ENCODE results near the gene MIB2. TPM values are rescaled to one million over a fixed set of nuclear protein-coding genes. Genes with fewer than 3 reads are reported as not detected.

MIB2 gene
- total RNA-seq, 1 donor from 2014 or later: 144 TPM

DNA sequence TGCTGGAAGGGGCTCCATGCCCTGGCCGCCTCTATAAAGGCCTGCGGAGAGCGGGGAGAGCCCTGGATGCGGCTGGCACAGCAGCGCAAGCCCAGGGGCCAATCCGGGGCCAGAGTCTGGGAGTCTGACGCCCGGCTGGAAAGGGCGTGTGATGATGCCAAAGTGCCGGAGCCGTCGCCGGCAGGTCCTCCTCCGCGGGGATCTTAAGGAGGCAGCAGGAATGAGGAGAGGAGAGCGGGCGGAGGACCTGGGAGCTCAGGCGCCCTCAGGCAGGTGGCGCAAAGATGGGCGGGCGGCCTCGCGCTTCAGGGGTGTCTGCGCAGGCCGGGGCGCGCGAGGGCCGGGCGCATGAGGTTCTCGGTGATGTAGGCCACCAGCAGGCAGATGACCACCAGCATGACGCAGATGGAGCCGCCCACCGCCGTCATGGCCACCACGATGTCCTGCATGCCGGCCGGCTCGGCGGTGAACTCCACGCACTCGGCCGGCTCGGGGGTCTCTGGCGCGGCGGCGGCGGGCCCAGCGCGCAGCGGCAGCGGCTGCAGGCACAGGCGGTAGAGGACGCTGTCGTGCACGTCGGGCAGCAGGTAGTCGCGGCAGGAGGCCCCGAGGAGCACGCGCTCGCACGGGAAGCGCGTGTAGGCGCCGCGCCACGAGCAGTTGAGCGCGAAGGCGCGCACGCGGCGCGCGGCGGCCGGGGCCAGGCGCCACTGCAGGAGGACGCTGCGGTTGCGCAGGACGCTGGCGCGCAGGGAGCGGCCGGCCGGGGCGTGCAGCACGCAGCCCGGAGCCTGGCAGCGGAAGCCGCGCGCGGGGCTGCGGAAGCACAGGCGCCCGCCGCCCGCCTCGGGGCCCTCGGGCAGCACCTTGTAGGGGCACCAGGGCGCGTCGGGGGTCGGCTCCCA is 16.0 kb upstream of the MIB2 start:
- H3K9me3 Mint-ChIP-seq (ENCODE audit: low read depth): no peaks in the 10 kb centered on the region
- H3K36me3 Mint-ChIP-seq (ENCODE audit: insufficient read depth): no peaks in the 10 kb centered on the region
- peaks cover 43% of the 10 kb centered on the region for H3K27me3 Mint-ChIP-seq
- no peak for DNase-seq (ENCODE audit: low spot score, unreplicated experiment)
- TF ChIP-seq, protein P1, sequence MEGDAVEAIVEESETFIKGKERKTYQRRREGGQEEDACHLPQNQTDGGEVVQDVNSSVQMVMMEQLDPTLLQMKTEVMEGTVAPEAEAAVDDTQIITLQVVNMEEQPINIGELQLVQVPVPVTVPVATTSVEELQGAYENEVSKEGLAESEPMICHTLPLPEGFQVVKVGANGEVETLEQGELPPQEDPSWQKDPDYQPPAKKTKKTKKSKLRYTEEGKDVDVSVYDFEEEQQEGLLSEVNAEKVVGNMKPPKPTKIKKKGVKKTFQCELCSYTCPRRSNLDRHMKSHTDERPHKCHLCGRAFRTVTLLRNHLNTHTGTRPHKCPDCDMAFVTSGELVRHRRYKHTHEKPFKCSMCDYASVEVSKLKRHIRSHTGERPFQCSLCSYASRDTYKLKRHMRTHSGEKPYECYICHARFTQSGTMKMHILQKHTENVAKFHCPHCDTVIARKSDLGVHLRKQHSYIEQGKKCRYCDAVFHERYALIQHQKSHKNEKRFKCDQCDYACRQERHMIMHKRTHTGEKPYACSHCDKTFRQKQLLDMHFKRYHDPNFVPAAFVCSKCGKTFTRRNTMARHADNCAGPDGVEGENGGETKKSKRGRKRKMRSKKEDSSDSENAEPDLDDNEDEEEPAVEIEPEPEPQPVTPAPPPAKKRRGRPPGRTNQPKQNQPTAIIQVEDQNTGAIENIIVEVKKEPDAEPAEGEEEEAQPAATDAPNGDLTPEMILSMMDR (IDR thresholded peaks at IDR 0.05; ENCODE audit: unreplicated experiment): peak; percentile 33
- peak overlapping the region; percentile 72 for H3K4me3 Mint-ChIP-seq (ENCODE audit: low read depth)
- peak overlapping the region; percentile 85 for H3K27ac Mint-ChIP-seq
- peaks cover 3% of the 10 kb centered on the region for H3K4me1 Mint-ChIP-seq (ENCODE audit: low read depth)

DNA sequence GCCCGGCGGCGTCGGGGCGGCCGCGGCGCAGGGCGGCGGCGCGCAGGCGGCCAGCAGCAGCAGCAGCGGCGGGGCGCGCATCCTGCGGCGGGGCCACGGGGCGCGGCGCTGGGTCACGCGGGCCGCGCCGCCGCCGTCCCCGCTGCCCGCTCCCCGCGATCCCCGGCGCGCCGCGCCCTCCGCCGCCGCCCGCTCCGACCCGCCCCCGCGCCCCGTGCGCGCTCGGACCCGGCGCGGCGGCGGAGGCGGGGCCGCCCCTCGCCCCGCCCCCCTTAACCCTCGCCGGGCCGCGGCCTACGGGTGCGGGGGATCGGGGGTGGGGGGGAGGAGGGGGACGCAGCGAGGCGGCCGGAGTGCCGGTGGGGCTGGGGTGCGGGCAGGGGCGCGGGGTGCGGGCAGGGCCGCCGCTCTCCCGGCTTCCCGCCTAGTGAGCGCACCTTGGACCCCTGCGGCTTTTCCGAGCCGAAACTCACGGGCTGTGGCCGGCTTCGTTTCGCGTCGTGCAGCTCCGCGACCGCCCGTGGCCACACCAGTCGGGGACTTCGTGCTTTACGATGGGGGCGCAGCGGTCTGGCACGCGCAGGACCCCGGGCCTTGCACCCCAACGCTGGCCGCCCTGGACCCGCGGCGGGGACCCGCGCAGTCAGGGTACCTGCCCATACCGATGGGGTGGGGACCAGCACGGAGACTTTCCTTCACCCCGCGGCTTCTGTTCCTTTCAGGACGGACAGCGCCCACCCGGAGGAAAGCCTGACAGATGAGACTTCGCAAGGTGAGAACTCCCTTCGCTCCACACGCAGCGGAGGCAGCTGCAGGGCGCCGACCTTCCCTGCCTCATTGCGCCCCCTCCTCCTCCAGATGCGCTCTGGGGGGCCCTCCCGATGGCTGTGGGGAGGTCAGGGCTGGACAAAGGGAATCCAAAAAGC is 15.1 kb upstream of the MIB2 start, which contains the start of gene FNDC10:
FNDC10 (minus strand) TSS at position 201 of the 926 bp plus-strand sequence; CDS start at position 81, 120 bp downstream.
- TF ChIP-seq, protein P1 (IDR thresholded peaks at IDR 0.05; ENCODE audit: unreplicated experiment): no peak
- peaks cover 3% of the 10 kb centered on the region for H3K4me1 Mint-ChIP-seq (ENCODE audit: low read depth)
- peaks cover 47% of the 10 kb centered on the region for H3K27me3 Mint-ChIP-seq
- H3K4me3 Mint-ChIP-seq (ENCODE audit: low read depth): peak within 1 kb of the TSS; percentile 72
- H3K27ac Mint-ChIP-seq: peak within 1 kb of the TSS; percentile 85
- DNase-seq (ENCODE audit: low spot score, unreplicated experiment): no peak
- no peaks in the 10 kb centered on the region for H3K9me3 Mint-ChIP-seq (ENCODE audit: low read depth)
- no peaks in the 10 kb centered on the region for H3K36me3 Mint-ChIP-seq (ENCODE audit: insufficient read depth)

DNA sequence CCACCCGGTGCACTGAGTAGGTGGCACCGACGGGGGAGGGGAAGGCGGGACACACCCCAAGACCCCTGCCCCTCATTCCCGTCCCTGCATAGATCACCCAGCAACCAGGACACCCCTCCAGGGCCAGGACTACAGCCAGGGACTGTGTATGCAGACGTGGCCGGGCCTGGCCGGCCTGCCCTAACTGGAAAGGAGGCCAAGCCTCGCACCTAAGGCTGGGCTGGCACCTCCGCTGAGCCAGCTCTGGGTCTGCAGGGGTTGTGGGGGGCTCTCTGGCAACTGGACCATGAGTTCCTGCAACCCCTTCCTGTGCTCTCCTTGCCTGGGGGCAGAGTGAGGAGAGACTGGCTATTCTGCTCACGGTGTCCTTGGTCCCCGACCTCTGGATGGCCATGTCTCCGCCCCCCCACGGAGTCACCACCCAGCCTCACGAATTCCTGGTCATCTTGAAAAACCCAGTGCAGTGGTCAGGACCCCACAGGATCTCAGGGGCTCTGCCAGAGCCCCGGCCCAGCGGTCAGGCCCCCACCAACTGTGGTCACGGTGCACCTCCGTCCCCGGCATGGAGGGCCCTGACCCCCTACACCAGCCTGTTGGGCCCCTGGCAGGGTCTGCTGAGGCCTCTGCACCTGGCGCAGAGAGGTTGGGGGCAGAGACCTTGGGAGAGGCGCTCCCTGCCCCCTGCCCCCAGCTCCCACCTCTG is 14.3 kb upstream of the MIB2 start:
- peaks cover 47% of the 10 kb centered on the region for H3K27me3 Mint-ChIP-seq
- no peak overlapping the region for H3K27ac Mint-ChIP-seq
- no peaks in the 10 kb centered on the region for H3K9me3 Mint-ChIP-seq (ENCODE audit: low read depth)
- no peaks in the 10 kb centered on the region for H3K36me3 Mint-ChIP-seq (ENCODE audit: insufficient read depth)
- DNase-seq (ENCODE audit: low spot score, unreplicated experiment): no peak
- peak overlapping the region; percentile 55 for H3K4me3 Mint-ChIP-seq (ENCODE audit: low read depth)
- TF ChIP-seq, protein P1 (IDR thresholded peaks at IDR 0.05; ENCODE audit: unreplicated experiment): no peak
- peaks cover 3% of the 10 kb centered on the region for H3K4me1 Mint-ChIP-seq (ENCODE audit: low read depth)

DNA sequence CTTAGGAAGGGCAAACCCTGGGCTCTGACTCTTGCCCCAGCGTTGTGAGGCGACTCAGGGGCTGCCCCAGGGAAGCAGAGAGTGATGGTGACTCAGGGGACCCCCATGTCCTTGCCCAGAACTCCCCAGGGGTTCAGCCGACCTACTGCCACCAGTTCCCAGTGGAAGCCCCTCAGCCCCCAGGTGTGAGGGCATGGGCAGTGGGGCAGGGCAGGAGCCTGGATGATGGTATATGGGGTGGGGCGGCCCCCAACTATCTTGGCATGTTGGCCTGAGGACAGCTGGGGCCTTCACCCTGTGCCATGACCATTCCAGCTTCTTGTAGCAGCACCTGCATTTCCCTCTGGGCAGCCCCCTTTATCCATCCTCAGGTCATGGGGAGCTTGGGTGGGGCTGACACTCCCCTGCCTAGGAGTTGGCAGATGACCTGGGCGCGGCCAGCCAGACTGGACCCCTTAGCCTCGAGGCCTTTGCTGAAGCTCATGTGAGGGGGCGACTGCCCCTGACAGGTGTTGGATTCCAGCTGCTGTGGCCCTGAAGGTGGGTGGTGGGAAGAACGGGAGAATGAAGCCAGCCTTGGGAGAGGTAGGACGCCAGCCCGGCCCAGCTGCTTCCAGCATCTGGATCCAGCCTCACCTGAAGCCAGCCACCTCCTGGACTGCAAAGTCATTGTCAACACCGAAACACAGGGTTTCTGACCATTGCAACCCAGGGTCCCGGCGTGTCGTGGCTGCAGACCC is 13.6 kb upstream of the MIB2 start:
- Mint-ChIP-seq H3K4me3 (ENCODE audit: low read depth) (no peak overlapping the region), H3K27ac (no peak overlapping the region), H3K4me1 (ENCODE audit: low read depth) (peaks cover 3% of the 10 kb centered on the region), H3K9me3 (ENCODE audit: low read depth) (no peaks in the 10 kb centered on the region), H3K27me3 (peaks cover 47% of the 10 kb centered on the region), H3K36me3 (ENCODE audit: insufficient read depth) (no peaks in the 10 kb centered on the region)
- TF ChIP-seq, protein P1 (IDR thresholded peaks at IDR 0.05; ENCODE audit: unreplicated experiment): no peak
- DNase-seq (ENCODE audit: low spot score, unreplicated experiment): no peak
